GM18517 (cell line): Measurements from ENCODE around the gene PPP2R5C.

Experiments
- ATAC-seq: cut with Tn5 transposase; IDR thresholded peaks from one replicate; pipeline ENCODE4 v1.9.1; 2021; ENCODE audit warnings: mild to moderate bottlenecking, moderate library complexity; ENCODE audit not compliant: unreplicated experiment

Gene PPP2R5C

DNA sequence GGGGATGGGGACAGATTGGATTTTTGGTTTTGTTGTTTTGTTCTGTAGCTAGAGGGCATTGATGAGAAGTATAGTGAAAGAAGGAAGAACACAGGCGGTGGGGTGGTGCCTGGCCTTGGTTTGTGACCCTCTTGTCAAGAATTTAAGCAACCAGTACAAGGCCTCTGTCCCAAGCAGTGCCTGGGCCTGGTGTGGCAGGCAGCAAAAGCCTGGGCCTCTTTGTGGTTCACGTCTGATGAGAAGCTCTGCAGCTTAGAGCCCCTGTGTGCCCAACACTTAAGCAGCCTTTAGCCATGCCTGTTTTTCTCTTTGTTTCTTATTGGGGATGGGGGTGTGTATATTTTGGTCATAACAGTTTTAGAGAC is 98.0 kb downstream of the PPP2R5C start:
- no peak for ATAC-seq

GRCh38 chr14:101859958-101860357 is 98.4 kb downstream of the PPP2R5C start:
- ATAC-seq = no peak

DNA sequence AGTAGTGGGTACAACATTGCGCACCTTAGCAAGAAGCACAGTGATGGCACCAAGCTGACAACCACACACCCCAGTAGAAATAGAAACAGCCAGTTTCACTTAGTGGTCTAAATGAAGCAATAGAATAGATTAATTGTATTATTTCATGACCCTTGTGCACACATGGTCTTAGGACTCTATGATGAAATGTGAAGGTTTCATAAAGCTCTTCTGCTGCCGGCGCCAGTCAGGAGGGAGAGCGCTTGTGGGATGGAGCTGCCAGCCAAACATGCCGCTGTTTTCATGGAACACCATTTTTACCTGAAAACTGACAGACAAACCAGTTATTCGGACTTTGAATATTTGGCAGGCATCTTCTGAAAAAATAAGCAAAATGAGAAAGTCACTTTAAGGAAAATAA is 100.0 kb downstream of the PPP2R5C start:
- no peak for ATAC-seq

DNA sequence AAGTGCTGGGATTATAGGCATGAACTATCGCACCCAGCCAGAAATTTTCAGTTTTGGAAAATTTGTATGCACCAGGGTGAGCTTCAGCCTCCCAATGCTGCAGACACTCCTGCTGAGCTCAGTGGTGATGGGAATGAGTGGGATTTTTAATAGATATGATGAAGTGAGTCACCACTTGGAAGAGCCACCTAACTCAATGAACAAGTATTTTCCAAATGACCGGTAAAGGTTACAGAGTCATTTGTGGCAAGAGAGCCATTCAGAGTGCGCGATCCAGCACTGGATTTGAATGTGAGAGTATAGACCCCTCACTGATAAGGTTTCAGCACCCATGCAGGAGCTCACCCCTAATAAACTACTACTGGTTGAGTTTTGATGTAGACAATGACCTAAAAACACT is 100.7 kb downstream of the PPP2R5C start:
- ATAC-seq = no peak

DNA sequence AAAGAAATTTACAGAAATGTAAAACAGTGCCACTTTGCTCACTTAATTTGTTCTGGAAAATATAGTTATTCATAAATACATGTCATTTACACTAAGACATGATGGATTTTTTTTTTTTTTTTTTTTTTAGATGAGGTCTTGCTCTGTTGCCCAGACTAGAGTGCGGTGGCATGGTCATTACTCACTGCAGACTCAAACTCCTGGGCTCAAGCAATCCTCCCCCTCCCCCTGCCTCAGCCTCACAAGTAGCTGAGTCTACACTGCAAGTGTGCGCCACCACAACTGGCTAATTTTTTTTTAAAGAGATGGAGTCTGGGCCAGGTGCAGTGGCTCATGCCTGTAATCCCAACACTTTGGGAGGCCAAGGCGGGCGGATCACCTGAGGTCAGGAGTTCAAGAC is 101.2 kb downstream of the PPP2R5C start:
- ATAC-seq = no peak

DNA sequence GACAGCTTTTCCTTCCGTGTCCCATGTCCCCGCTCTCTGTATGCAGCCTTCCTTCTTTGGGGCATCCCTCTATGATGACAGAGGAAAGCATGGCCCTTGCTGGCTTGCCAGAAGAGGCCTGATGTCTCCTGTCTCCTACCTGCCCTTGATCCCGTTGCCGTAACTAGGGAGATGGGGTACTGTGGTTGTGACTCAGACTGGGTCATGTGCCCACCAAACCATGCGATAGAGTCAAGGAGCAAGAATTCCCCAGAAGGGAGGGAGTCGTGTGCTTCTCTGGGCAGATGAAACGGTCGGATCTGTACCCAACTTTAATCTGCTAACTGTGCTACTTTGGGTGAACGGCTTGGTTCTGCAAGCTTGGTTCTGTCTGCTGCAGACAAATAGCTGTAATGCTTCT is 103.8 kb downstream of the PPP2R5C start:
- ATAC-seq = no peak

- no peak for ATAC-seq
Observed at GRCh38 chr14:101867854-101868253, 106.3 kb downstream of the PPP2R5C start.

- ATAC-seq = no peak
Observed at GRCh38 chr14:101869217-101869616, 107.7 kb downstream of the PPP2R5C start.

DNA sequence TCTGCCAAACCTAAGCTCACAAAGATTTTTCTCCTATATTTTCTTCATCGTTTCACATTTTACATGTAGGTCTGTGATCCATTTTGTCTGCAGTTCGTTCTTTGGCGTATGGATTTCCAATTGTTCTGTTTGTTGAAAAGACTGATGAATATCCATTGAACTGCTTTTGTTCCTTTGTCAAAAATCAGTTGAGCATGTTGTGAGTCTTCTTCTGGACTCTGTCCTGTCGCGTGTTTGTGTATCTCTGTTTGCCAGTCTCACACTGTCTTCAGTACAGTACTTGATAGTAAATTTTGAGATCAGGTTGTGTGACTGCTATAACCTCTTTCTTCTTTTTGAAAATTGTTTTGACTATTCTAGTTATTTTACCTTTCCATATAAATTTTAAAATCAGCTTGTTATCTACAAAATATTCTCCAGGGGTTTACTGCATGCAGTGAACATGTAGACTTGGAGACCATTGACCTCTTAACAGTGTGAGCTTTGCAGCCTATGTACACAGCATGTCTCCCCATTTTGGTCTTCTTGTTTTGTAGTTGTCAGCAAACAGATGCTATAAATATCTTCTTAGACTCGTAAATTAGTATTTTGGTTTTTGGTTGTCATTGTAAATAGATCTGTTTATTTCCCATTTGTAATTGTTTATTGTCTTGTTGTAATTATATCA is 108.9 kb downstream of the PPP2R5C start:
- no peak for ATAC-seq

DNA sequence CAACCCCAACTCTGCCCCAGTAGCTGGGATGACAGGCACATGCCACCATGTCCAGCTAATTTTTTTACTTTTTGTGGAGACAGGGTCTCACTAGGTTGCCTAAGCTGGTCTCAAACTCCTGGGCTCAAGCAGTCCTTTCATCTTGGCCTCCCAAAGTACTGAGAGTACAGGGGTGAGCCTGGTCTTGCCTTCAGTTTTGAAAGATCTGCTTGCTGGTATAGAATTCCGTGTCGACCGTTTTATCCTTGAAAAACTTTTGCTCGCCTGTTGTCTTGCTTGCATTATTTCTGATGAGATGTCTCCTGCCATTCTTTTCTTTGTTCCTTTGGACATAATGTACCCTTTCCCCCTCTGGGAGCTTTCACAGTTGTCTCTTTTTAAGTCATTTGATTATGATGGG is 110.8 kb downstream of the PPP2R5C start:
- ATAC-seq = no peak

GRCh38 chr14:101873076-101873825 is 111.7 kb downstream of the PPP2R5C start:
- ATAC-seq = no peak

DNA sequence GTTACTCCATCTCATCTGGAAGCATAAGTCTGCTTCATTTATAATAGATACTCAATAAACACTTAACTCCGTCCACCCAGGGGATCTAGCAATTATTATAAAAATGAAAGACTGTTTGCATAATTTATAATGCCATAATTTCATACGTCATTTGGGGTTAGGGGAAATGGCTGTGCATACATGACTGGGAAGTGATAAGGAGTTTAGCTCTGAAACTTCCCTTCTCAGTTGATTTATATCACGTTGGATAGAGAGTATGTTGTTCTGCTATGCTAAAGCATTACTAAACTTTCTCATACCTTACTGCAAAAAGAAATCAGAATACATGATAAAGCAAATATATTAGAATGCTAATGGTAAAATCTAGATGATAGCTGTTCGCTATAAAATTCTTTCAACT is 112.5 kb downstream of the PPP2R5C start:
- no peak for ATAC-seq

- no peak for ATAC-seq
Observed at GRCh38 chr14:101875041-101875726, 113.7 kb downstream of the PPP2R5C start.

DNA sequence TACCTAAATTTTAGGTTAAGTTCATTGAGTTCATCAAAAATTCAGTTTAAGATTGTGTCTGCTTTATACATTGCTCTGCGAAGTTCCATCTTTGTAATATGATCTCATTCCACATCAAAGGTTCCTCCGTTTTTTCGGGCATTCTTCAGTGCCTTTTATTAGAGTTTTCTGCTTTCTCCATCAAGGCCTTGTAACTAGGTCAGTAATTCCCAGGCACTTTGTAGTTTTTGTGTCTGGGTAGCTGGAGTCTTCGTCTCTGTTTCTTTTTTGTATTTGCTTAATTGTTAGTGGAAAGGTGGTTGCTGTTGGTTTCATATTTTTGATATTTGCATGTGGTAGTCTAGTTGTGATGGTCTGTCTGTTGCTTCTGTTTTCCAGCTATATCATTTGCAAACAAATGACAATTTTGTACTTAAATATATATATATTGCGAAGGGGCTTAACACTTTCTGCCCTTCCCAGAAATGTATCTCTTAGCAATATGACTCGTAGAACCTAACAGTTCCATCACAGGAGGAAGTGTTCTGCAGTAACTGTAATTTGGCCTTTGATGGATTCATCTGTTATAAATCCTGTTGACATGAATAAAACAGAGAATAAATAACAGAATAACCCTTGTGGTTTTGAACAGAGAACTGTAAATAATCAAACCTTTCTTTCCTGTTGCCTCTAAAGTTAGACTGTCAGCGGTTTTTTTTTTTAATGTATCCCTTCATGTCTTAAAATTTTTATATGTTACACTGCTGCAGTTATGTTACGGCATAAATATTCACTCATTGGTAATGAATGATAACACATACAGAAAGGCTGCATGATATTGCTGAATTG is 114.4 kb downstream of the PPP2R5C start:
- peak; percentile 29 for ATAC-seq

DNA sequence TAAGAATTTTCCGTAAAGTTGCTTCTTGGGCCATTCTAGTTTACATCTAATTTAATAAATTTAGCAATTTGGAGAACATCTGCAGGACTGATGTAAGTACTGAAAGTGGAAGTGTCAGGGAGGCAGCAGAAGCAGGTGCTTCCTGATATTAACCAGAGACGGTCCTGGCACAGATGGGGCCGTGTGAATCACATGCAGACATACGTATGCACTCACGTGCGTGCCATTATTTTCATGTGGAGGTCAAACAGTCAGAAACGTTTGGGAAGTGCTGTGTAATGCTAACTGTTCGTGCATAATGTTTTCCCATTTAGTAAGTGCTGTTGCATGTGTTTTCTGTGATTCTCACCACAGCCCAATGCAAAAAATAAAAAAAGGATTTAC is 115.0 kb downstream of the PPP2R5C start:
- ATAC-seq = peak; percentile 79

GRCh38 chr14:101877766-101878165 is 116.3 kb downstream of the PPP2R5C start:
- no peak for ATAC-seq

DNA sequence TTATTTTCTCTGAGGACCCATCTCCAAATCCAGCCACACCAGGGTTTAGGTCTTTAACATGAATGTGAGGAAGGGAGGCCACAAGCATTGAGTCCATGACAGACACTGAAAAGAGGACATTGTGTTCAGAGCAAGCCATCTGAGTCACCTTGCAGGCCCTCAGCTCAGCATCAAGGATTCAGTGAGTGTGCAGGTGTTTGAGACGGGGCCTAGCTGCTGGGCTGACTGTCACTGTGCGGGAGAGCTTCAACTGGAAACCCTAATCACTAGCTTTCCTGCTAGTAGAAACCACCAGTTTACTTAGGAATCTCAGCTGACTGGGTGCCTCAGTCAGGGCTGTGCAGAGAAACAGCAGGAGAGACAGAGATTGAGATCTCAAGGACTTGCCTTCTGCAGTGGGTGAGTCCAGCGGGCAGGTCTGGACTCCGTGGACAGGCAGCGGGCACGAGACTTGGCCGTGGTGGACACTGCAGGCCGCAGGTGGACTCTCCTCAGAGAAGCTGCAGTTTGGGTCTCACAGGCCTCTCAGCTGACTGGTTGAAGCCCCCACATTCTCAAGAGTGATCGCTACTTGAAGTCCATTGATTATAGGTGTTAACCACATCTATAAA is 116.8 kb downstream of the PPP2R5C start:
- no peak for ATAC-seq

DNA sequence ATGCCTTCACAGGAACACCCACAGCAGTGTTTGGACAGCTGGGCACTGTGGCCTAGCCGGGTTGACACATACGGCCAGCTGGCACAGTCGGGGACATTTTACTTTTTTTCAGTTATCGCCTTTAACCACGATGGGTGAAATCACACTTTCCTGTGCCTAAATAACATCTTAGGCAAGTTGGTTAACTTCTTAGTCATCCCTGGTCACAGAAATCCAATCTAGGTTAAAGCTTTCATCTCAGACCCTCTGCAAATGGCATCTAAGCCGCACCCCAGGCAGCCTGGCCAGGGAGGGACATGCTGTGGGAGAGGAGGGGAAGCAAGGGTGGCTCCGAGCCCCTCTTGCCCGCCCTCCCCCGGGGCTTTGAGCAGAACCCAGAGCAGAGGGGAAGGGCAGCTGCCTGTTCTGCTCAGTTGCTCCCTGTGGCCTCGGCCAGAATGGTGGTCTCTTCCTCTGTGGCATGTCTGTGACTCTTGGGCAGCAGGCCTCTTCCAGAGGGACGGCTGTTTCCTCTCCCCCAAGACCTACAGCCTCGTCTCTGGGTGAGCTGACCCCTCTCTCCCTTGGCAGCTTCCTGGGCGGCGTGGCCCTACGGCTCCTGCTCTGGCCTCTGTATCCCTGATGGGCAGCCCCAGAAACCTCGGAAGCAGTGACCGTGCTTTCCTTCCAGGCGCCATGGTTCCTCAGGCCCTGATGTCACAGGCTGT is 117.5 kb downstream of the PPP2R5C start:
- ATAC-seq = no peak

DNA sequence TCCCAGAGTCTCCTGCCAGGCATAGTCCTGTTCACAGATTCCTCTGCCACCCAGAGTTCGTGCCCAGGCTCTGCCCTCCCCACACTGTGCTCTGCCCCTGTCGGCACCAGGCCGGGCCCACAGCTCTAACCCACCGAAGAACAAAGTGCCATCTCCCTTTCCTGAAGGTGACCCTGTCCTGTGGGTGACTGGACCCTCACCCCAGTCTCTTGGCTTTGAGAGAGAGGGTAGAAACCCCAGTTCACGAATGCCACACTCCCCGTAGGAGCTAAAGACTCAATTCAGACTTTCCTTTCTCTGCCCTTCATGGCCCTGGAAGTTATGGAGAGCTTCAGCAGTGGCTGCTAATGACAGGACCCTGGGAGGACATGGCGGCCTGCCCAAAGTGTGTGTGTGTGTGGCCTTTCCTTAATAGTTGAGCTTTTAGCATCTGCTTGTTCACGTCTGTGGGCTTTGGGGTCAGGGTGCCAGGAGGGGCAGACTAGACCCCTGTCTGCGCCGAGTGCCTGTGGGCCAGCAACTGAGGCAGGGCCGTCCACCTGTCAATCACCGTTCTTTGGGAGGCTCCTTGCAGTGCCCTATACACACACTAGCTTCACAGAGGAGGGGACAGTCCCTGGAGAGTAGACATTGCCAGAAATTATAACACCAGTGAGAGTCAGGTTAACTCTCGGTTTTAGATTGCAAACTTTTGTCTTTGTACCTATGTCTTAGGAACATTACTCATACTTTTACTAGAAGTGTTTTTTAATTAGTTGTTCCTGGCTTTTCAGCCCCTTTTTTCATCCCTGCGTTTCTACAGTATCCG is 118.2 kb downstream of the PPP2R5C start:
- no peak for ATAC-seq
